Neural progenitor cell (in vitro differentiated cells): ENCODE measurements around the gene TAL2. TPM values are rescaled to one million over a fixed set of nuclear protein-coding genes. Genes with fewer than 3 reads are reported as not detected.

ENCODE experiments used
- DNase-seq: peaks from one replicate; pipeline ENCODE4 v3.0.0-alpha.2; 2016; ENCODE audit warnings: low spot score
- H2AFZ ChIP-seq: fragments of 200-600 bp; sonication (generic); replicated peaks from 2 replicates; pipeline ENCODE4 v1.6.1; 2016; ENCODE audit warnings: antibody characterized with exemption
- H3F3A ChIP-seq: fragments of 200-600 bp; sonication (generic); 2 replicates; pipeline ENCODE4 v1.6.1; 2016; ENCODE audit warnings: antibody characterized with exemption, low read depth
- H3K27ac ChIP-seq: fragments of 200-600 bp; sonication (generic); 2 replicates; pipeline ENCODE4 v1.5.1; 2016; ENCODE audit warnings: mild to moderate bottlenecking
- H3K27me3 ChIP-seq: fragments of 200-600 bp; sonication (generic); 2 replicates; pipeline ENCODE4 v1.6.1; 2016; ENCODE audit warnings: mild to moderate bottlenecking, moderate library complexity
- H3K36me3 ChIP-seq: fragments of 200-600 bp; sonication (generic); 2 replicates; pipeline ENCODE4 v1.5.1; 2016
- H3K4me1 ChIP-seq: fragments of 200-600 bp; sonication (generic); 2 replicates; pipeline ENCODE4 v1.6.1; 2016; ENCODE audit warnings: mixed run types
- H3K4me2 ChIP-seq: fragments of 200-600 bp; sonication (generic); 2 replicates; pipeline ENCODE4 v1.6.1; 2016
- H3K4me3 ChIP-seq: fragments of 200-600 bp; sonication (generic); 2 replicates; pipeline ENCODE4 v1.5.1; 2016
- H3K79me2 ChIP-seq: fragments of 200-600 bp; sonication (generic); 2 replicates; pipeline ENCODE4 v1.6.1; 2016; ENCODE audit warnings: low read depth
- H3K9ac ChIP-seq: fragments of 200-600 bp; sonication (generic); 2 replicates; pipeline ENCODE4 v1.6.1; 2016
- H3K9me3 ChIP-seq: fragments of 200-600 bp; sonication (generic); 2 replicates; pipeline ENCODE4 v1.5.1; 2016; ENCODE audit warnings: low read depth
- H4K20me1 ChIP-seq: fragments of 200-600 bp; sonication (generic); 2 replicates; pipeline ENCODE4 v1.6.1; 2016; ENCODE audit warnings: low read depth
- H3K27ac Mint-ChIP-seq: 3 replicates; pipeline ENCODE4 v1.8.0; 2021; ENCODE audit warnings: mixed read lengths
- H3K27me3 Mint-ChIP-seq: 2 replicates; pipeline ENCODE4 v1.8.0; 2022; ENCODE audit warnings: low read depth, mild to moderate bottlenecking, inconsistent platforms, moderate library complexity, mixed read lengths; ENCODE audit not compliant: insufficient read depth
- H3K36me3 Mint-ChIP-seq: 3 replicates; pipeline ENCODE4 v1.8.0; 2021; ENCODE audit warnings: mixed read lengths
- H3K4me1 Mint-ChIP-seq: 3 replicates; pipeline ENCODE4 v1.8.0; 2021; ENCODE audit warnings: mixed read lengths
- H3K4me3 Mint-ChIP-seq: 3 replicates; pipeline ENCODE4 v1.8.0; 2021; ENCODE audit warnings: mild to moderate bottlenecking, moderate library complexity, mixed read lengths
- H3K9me3 Mint-ChIP-seq: 3 replicates; pipeline ENCODE4 v1.8.0; 2020; ENCODE audit warnings: mixed read lengths
- EZH2 ChIP-seq: fragments of 200-600 bp; sonication (generic); IDR thresholded peaks from 2 replicates; pipeline ENCODE4 v1.6.1; 2017; ENCODE audit warnings: antibody characterized with exemption, mild to moderate bottlenecking, moderate library complexity
- EZH2phosphoT487 ChIP-seq: fragments of 200-600 bp; sonication (generic); IDR thresholded peaks from 2 replicates; pipeline ENCODE4 v1.6.1; 2017; ENCODE audit warnings: antibody characterized with exemption
- total RNA-seq: library from RNA; depleted of rRNA; stranded (reverse); fragments of >200 nt; gene quantifications from 2 replicates; pipeline ENCODE4 v1.2.3, GENCODE V29; 2015; ENCODE audit warnings: low replicate concordance
- TF ChIP-seq, protein P1 (sequence below): fragments of 200-600 bp; sonication (generic); IDR thresholded peaks from 2 replicates; pipeline ENCODE4 v1.5.1; 2017; ENCODE audit warnings: antibody characterized with exemption, mild to moderate bottlenecking

The TAL2 gene
- total RNA-seq, 1 donor from 2014 or later = not detected

- H3K79me2 ChIP-seq = no peaks in the 10 kb centered on the region
These were observed 1.7 kb downstream of the TAL2 start for GRCh38 chr9:105663914-105664313.

DNA sequence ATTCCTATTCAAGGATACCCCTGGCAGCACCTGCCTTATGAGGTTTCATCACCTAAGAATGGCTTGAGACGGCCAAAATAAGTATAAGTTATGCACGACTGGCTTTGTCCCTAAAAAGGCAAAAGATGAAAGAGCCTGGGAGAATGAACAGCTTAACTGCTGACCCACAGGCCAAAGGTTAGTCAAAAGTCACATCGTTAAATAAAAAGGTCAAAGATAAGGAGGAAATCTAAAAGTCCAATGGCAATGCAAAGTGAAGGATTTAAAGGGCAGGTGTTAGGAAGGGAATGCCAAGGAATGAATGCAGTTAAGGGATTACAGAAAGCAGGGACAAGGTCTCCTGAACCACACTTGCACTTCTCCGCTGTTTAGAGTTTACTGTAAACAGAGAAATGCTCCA is 5.6 kb downstream of the TAL2 start:
- Mint-ChIP-seq H3K4me3 (no peak overlapping the region), H3K4me1 (peaks cover 28% of the 10 kb centered on the region)

More at GRCh38 chr9:105663914-105664313, 1.7 kb downstream of the TAL2 start:
- no peak overlapping the region for H3K27ac Mint-ChIP-seq
- Histone ChIP-seq H3K27ac (no peak overlapping the region), H3K4me1 (peaks cover 6% of the 10 kb centered on the region), H3K9ac (no peak overlapping the region), H3K36me3 (no peaks in the 10 kb centered on the region), H4K20me1 (no peaks in the 10 kb centered on the region), H3K4me2 (no peak overlapping the region), H3K27me3 (peaks cover 99% of the 10 kb centered on the region), H3F3A (peaks cover 3% of the 10 kb centered on the region), H2AFZ (no peak overlapping the region), H3K9me3 (no peaks in the 10 kb centered on the region), H3K4me3 (no peak overlapping the region)
- peaks cover 10% of the 10 kb centered on the region for H3K9me3 Mint-ChIP-seq
- DNase-seq = no peak
- H3K4me3 Mint-ChIP-seq = no peak overlapping the region
- TF ChIP-seq EZH2 (no peak), EZH2phosphoT487 (no peak)
- TF ChIP-seq, protein P1, sequence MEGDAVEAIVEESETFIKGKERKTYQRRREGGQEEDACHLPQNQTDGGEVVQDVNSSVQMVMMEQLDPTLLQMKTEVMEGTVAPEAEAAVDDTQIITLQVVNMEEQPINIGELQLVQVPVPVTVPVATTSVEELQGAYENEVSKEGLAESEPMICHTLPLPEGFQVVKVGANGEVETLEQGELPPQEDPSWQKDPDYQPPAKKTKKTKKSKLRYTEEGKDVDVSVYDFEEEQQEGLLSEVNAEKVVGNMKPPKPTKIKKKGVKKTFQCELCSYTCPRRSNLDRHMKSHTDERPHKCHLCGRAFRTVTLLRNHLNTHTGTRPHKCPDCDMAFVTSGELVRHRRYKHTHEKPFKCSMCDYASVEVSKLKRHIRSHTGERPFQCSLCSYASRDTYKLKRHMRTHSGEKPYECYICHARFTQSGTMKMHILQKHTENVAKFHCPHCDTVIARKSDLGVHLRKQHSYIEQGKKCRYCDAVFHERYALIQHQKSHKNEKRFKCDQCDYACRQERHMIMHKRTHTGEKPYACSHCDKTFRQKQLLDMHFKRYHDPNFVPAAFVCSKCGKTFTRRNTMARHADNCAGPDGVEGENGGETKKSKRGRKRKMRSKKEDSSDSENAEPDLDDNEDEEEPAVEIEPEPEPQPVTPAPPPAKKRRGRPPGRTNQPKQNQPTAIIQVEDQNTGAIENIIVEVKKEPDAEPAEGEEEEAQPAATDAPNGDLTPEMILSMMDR = no peak
- peaks cover 39% of the 10 kb centered on the region for H3K36me3 Mint-ChIP-seq
- peaks cover 24% of the 10 kb centered on the region for H3K4me1 Mint-ChIP-seq
- peaks cover 3% of the 10 kb centered on the region for H3K27me3 Mint-ChIP-seq

GRCh38 chr9:105670315-105670714 is 8.1 kb downstream of the TAL2 start:
- Histone ChIP-seq H3K9me3 (no peaks in the 10 kb centered on the region), H3K36me3 (no peaks in the 10 kb centered on the region), H3K79me2 (no peaks in the 10 kb centered on the region), H3K27me3 (peaks cover 94% of the 10 kb centered on the region), H3F3A (peaks cover 3% of the 10 kb centered on the region), H3K4me2 (peak overlapping the region; percentile 48), H3K4me1 (peaks cover 32% of the 10 kb centered on the region), H4K20me1 (no peaks in the 10 kb centered on the region), H2AFZ (no peak overlapping the region), H3K9ac (no peak overlapping the region), H3K27ac (no peak overlapping the region), H3K4me3 (no peak overlapping the region)
- H3K4me1 Mint-ChIP-seq = peaks cover 33% of the 10 kb centered on the region
- H3K27ac Mint-ChIP-seq = peak overlapping the region; percentile 40
- H3K36me3 Mint-ChIP-seq = peaks cover 4% of the 10 kb centered on the region
- peak; percentile 39 for DNase-seq
- H3K4me3 Mint-ChIP-seq = no peak overlapping the region
- TF ChIP-seq EZH2 (no peak), EZH2phosphoT487 (no peak)
- TF ChIP-seq, protein P1 = no peak
- H3K9me3 Mint-ChIP-seq = no peaks in the 10 kb centered on the region
- peaks cover 6% of the 10 kb centered on the region for H3K27me3 Mint-ChIP-seq

More for the DNA sequence above, 5.6 kb downstream of the TAL2 start:
- peak overlapping the region; percentile 10 for H3K4me2 ChIP-seq
- no peaks in the 10 kb centered on the region for H4K20me1 ChIP-seq
- Mint-ChIP-seq H3K27me3 (no peaks in the 10 kb centered on the region), H3K27ac (no peak overlapping the region), H3K9me3 (no peaks in the 10 kb centered on the region), H3K36me3 (peaks cover 18% of the 10 kb centered on the region)
- H3K27ac ChIP-seq = no peak overlapping the region
- no peaks in the 10 kb centered on the region for H3K36me3 ChIP-seq
- H3K79me2 ChIP-seq = no peaks in the 10 kb centered on the region
- H2AFZ ChIP-seq = no peak overlapping the region
- H3K4me1 ChIP-seq = peaks cover 24% of the 10 kb centered on the region
- H3F3A ChIP-seq = no peaks in the 10 kb centered on the region
- H3K27me3 ChIP-seq = peaks cover 94% of the 10 kb centered on the region
- TF ChIP-seq EZH2phosphoT487 (peak; percentile 71), EZH2 (no peak)
- TF ChIP-seq, protein P1 = no peak
- H3K9me3 ChIP-seq = no peaks in the 10 kb centered on the region
- DNase-seq = peak; percentile 54
- no peak overlapping the region for H3K4me3 ChIP-seq
- H3K9ac ChIP-seq = no peak overlapping the region
